K562 (cell line): ENCODE results near the gene NTRK1. TPM values are rescaled to one million over a fixed set of nuclear protein-coding genes. Genes with fewer than 3 reads are reported as not detected.

Experiments used
- CC2D1A ChIP-seq: fragments of 450-650 bp; IDR thresholded peaks from 2 replicates; pipeline ENCODE4 v1.6.1; 2017; ENCODE audit warnings: mild to moderate bottlenecking
- HDAC1 ChIP-seq, 2 experiments: fragments of 450-650 bp; IDR thresholded peaks; 2 replicates each; pipeline ENCODE4 v1.6.1; 2016 to 2017; ENCODE audit warnings: inconsistent platforms in 1 of 2, mild to moderate bottlenecking in 1 of 2, moderate library complexity in 1 of 2
- ID3 ChIP-seq, 2 experiments: fragments of 250-450 bp in 1 of 2; fragments of 450-650 bp in 1 of 2; sonication (Bioruptor Pico) in 1 of 2; IDR thresholded peaks; 2 replicates each; pipeline versions ENCODE4 v1.6.1 to v1.8.0; 2016 to 2021; ENCODE audit warnings: mild to moderate bottlenecking in 2 of 2, moderate library complexity in 2 of 2, missing compliant biosample characterization in 1 of 2, missing genetic modification characterization in 1 of 2
- LCOR ChIP-seq: sonication (generic); formaldehyde crosslinking; IDR thresholded peaks from 2 replicates; pipeline ENCODE4 v1.8.0; 2022; ENCODE audit warnings: mild to moderate bottlenecking, missing genetic modification reagents
- MLLT1 ChIP-seq, 2 experiments: fragments of 450-650 bp; IDR thresholded peaks; 2 replicates each; pipeline ENCODE4 v1.6.1; 2016
- MTA1 ChIP-seq: fragments of 450-650 bp; IDR thresholded peaks from 2 replicates; pipeline ENCODE4 v1.6.1; 2017; ENCODE audit warnings: borderline replicate concordance
- SMARCE1 ChIP-seq: fragments of 450-650 bp; IDR thresholded peaks from 2 replicates; pipeline ENCODE4 v1.7.1; 2016; ENCODE audit warnings: mild to moderate bottlenecking
- VEZF1 ChIP-seq: fragments of 200-800 bp; sonication (Bioruptor generic); IDR thresholded peaks from 2 replicates; pipeline ENCODE4 v1.6.1; 2017; ENCODE audit warnings: missing genetic modification characterization, missing compliant biosample characterization
- ZBTB17 ChIP-seq: fragments of 450-650 bp; formaldehyde crosslinking; IDR thresholded peaks from 2 replicates; pipeline ENCODE4 v1.4.0; 2020; ENCODE audit warnings: mild to moderate bottlenecking
- ZBTB7A ChIP-seq: IDR thresholded peaks from 2 replicates; pipeline ENCODE4 v1.6.1; 2011; ENCODE audit warnings: low read depth, mild to moderate bottlenecking, low read length, moderate library complexity, borderline replicate concordance; ENCODE audit not compliant: control insufficient read depth
- ZEB2 ChIP-seq: fragments of 450-650 bp; IDR thresholded peaks from 2 replicates; pipeline ENCODE4 v1.6.1; 2016
- ZNF263 ChIP-seq: sonication (generic); formaldehyde crosslinking; IDR thresholded peaks from 2 replicates; pipeline ENCODE4 v1.8.0; 2022; ENCODE audit warnings: mild to moderate bottlenecking, missing genetic modification reagents, borderline replicate concordance
- ZNF408 ChIP-seq: fragments of 250-450 bp; sonication (Bioruptor Pico); IDR thresholded peaks from 2 replicates; pipeline ENCODE4 v1.4.0; 2020; ENCODE audit warnings: low read depth, mild to moderate bottlenecking, moderate library complexity
- ZNF589 ChIP-seq: fragments of 200-800 bp; sonication (Bioruptor generic); IDR thresholded peaks from 2 replicates; pipeline ENCODE4 v1.6.1; 2016; ENCODE audit warnings: low read depth, missing genetic modification characterization, missing compliant biosample characterization
- ZNF644 ChIP-seq: fragments of 200-800 bp; sonication (Bioruptor generic); IDR thresholded peaks from 2 replicates; pipeline ENCODE4 v1.6.1; 2016; ENCODE audit warnings: low read depth, missing genetic modification characterization, missing compliant biosample characterization
- polyA plus RNA-seq, 8 experiments: library from polyadenylated mRNA; depleted of rRNA in 4 of 8; stranded (reverse) in 5 of 8; unstranded in 3 of 8; fragments of >200 nt; fragmentation: Nextera tagmentation in 2 of 8; fragmentation: Illumina TruSeq in 1 of 8; extraction: Ambion mirVana in 2 of 8; extraction: Trizol in 1 of 8; gene quantifications; 2 replicates each; pipeline versions ENCODE4 v1.2.1 to v1.2.3, GENCODE V29; 2011 to 2014; ENCODE audit warnings: inconsistent platforms in 1 of 8, missing spikeins in 1 of 8
- total RNA-seq, 7 experiments: library from RNA; depleted of rRNA in 6 of 7; stranded (reverse); fragments of >200 nt in 6 of 7; fragmentation: Illumina TruSeq in 2 of 7; extraction: Trizol in 2 of 7; gene quantifications; 2 replicates each; pipeline versions ENCODE4 v1.2.1 to v1.2.3, GENCODE V29; 2011 to 2021; ENCODE audit warnings: low replicate concordance in 1 of 7
- TF ChIP-seq, protein P1 (sequence below), 2 experiments: fragments of 450-650 bp; conservative IDR thresholded peaks; 2 replicates each; pipeline ENCODE4 v1.6.1; 2017; ENCODE audit warnings: mild to moderate bottlenecking in 2 of 2, moderate library complexity in 2 of 2
- TF ChIP-seq, protein P2 (sequence below): IDR thresholded peaks from 2 replicates; pipeline ENCODE4 v1.6.1; 2011; ENCODE audit warnings: borderline replicate concordance, low read depth, mild to moderate bottlenecking, moderate library complexity, low read length; ENCODE audit not compliant: insufficient read depth, poor library complexity, severe bottlenecking
- TF ChIP-seq, protein P3 (sequence below): fragments of 450-650 bp; formaldehyde crosslinking; conservative IDR thresholded peaks from 2 replicates; pipeline ENCODE4 v1.4.0; 2022; ENCODE audit warnings: mild to moderate bottlenecking, missing genetic modification characterization

NTRK1 gene
- total and polyA plus RNA-seq, 9 of the 15 experiments (the other 6 are each of a cell fraction or from before 2014, with no cell fraction given) = 0.46 to 30.0 (median 7.9) TPM

DNA sequence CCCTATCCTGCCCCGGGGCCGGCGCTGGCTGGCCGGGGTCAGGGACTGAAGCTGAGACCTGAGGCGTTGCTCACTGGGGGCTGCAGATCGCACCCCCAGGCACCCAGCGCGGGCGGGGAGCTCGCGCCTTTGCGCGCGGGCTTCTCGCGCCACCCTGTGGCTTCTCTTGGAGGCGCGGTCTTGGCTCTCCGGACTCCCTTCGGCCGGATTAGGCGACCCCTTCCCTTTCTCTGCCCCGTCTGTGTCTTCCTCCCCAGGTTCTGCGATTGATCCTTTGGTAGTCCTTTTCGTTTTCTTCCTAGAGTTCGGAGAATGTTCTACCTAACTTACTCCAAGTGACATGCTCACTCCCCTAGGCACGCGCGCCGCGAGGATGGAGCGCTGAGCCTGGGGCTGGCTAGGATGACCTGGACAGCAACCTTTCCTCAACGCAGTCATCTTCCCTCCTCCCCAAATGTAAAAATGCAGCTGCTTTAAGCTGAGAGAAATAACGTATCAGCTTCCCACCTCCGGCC is 495 bp upstream of the NTRK1 start (continued):
- TF ChIP-seq ZNF644 (tag) = no peak
- peak; percentile 44; the same call in 1 of the 2 replicates for TF ChIP-seq SMARCE1
- TF ChIP-seq ZBTB7A = peak; percentile 92; the same call in 1 of the 2 replicates
- TF ChIP-seq MTA1 = peak; percentile 56; the same call in 1 of the 2 replicates
- peak; percentile 65 for TF ChIP-seq CC2D1A
- 0 out of 2 replicates have a peak, but pooled peaks have one; percentile 35 for TF ChIP-seq ZBTB17 (CRISPR knock-in tag)
- TF ChIP-seq, protein P1, sequence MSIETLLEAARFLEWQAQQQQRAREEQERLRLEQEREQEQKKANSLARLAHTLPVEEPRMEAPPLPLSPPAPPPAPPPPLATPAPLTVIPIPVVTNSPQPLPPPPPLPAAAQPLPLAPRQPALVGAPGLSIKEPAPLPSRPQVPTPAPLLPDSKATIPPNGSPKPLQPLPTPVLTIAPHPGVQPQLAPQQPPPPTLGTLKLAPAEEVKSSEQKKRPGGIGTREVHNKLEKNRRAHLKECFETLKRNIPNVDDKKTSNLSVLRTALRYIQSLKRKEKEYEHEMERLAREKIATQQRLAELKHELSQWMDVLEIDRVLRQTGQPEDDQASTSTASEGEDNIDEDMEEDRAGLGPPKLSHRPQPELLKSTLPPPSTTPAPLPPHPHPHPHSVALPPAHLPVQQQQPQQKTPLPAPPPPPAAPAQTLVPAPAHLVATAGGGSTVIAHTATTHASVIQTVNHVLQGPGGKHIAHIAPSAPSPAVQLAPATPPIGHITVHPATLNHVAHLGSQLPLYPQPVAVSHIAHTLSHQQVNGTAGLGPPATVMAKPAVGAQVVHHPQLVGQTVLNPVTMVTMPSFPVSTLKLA (conservative IDR thresholded peaks at IDR 0.05) = peak in 1 of 2 experiments; percentile 50; a peak in 1 of 4 replicates
- TF ChIP-seq, protein P2, sequence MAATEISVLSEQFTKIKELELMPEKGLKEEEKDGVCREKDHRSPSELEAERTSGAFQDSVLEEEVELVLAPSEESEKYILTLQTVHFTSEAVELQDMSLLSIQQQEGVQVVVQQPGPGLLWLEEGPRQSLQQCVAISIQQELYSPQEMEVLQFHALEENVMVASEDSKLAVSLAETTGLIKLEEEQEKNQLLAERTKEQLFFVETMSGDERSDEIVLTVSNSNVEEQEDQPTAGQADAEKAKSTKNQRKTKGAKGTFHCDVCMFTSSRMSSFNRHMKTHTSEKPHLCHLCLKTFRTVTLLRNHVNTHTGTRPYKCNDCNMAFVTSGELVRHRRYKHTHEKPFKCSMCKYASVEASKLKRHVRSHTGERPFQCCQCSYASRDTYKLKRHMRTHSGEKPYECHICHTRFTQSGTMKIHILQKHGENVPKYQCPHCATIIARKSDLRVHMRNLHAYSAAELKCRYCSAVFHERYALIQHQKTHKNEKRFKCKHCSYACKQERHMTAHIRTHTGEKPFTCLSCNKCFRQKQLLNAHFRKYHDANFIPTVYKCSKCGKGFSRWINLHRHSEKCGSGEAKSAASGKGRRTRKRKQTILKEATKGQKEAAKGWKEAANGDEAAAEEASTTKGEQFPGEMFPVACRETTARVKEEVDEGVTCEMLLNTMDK = peak; percentile 63
- TF ChIP-seq LCOR (CRISPR knock-in tag) = peak; percentile 79
- TF ChIP-seq, protein P3, sequence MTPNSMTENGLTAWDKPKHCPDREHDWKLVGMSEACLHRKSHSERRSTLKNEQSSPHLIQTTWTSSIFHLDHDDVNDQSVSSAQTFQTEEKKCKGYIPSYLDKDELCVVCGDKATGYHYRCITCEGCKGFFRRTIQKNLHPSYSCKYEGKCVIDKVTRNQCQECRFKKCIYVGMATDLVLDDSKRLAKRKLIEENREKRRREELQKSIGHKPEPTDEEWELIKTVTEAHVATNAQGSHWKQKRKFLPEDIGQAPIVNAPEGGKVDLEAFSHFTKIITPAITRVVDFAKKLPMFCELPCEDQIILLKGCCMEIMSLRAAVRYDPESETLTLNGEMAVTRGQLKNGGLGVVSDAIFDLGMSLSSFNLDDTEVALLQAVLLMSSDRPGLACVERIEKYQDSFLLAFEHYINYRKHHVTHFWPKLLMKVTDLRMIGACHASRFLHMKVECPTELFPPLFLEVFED (CRISPR knock-in tag) = 0 out of 2 replicates have a peak, but pooled peaks have one; percentile 16
- TF ChIP-seq VEZF1 (CRISPR knock-in tag) = no peak; the same call in 1 of the 2 replicates
- TF ChIP-seq ZNF589 (CRISPR knock-in tag) = no peak
- TF ChIP-seq ZNF263 = peak; percentile 98
- no peak for TF ChIP-seq ZNF408 (CRISPR knock-in tag)
- no peak for TF ChIP-seq ID3 (CRISPR knock-in tag; IDR thresholded peaks at IDR 0.05)
- peak; percentile 48; the same call in 1 of the 2 replicates for TF ChIP-seq ID3 (tag; IDR thresholded peaks at IDR 0.05)
- peak in 1 of 2 experiments; percentile 72; a peak in 2 of 4 replicates for TF ChIP-seq HDAC1 (IDR thresholded peaks at IDR 0.05)
- peak; percentile 60 for TF ChIP-seq ZEB2
- TF ChIP-seq MLLT1 (IDR thresholded peaks at IDR 0.05) = peak in 1 of 2 experiments; percentile 28; a peak in 1 of 4 replicates
